Stimulated activated effector memory CD8-positive, alpha-beta T cell treated with anti-CD3 and anti-CD28 coated beads, Interleukin-12 subunit alpha, Interleukin-12 subunit beta, amount 100 ng/mL, for 72 hours (primary cell): Measurements from ENCODE around the gene MRGPRG.
A peak's percentile ranks its signal among the peaks of the same experiment; 100 is the strongest.

ENCODE experiments used
- ATAC-seq: fragments of 150-1000 bp; cut with Tn5 transposase; 2 replicates; pipeline ENCODE4 v1.10.0; 2021
- DNase-seq, 2 donors: peaks; one replicate each; pipeline ENCODE4 v3.0.0; 2021 to 2022; ENCODE audit warnings: low spot score in 2 of 2
- H3K27ac Mint-ChIP-seq: one replicate; pipeline ENCODE4 v1.8.0; 2022; ENCODE audit warnings: mild to moderate bottlenecking, mixed read lengths
- H3K36me3 Mint-ChIP-seq: one replicate; pipeline ENCODE4 v1.8.0; 2022; ENCODE audit warnings: mild to moderate bottlenecking, mixed read lengths
- H3K4me1 Mint-ChIP-seq: one replicate; pipeline ENCODE4 v1.8.0; 2022; ENCODE audit warnings: mixed read lengths
- H3K4me3 Mint-ChIP-seq: one replicate; pipeline ENCODE4 v1.8.0; 2022; ENCODE audit warnings: mild to moderate bottlenecking, mixed read lengths
- H3K9me3 Mint-ChIP-seq: one replicate; pipeline ENCODE4 v1.8.0; 2022; ENCODE audit warnings: mixed read lengths

Gene MRGPRG

DNA sequence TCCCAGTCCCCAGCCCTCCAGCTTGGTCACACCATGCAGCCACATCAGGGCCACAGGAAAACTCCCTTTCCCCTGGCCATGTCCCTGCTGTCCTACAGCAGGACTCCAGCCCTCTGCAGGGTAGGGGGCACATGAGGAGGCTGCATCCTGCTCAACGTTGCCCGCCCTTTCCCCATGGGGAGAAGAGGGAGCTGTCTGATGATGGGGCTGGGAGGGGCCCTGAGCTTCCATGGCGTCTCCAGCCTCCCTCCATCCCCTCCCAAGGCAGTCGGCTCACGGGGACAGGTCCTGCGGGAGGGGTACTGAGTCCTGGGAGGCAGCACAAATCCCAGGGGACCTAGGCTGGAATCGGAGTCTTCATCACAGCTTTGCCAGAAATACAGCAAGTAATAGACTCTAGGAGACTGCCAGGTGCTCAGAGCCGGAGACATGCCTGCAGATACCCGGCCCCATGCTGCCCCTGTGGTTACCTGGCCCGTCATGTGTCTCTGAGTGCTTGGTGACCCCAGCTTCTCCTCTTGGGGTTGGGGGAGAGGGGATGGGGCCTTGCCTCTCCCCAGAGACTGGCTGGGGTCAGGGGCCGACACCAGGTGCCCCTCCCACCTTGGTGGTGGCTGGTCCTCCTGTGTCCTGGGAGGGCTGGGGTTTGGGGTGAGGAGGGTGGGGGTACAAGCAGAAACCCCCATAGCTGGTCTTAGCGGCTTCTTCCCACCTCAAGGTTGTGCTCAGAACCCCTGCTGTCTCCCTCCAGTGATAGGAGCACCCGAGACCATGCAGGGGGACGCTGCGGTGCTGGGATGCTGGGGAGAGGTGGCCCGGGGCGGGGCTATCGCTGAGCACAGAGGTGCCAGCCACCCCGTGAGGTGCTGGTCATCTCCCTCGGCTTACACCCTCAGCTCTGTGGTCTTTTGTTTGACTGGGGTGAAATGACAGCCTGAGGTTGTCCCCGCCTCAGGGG is 11.3 kb upstream of the MRGPRG start:
- no peaks in the 10 kb centered on the region for H3K4me1 Mint-ChIP-seq
- no peaks in the 10 kb centered on the region for H3K36me3 Mint-ChIP-seq
- H3K4me3 Mint-ChIP-seq: no peak overlapping the region
- no peaks in the 10 kb centered on the region for H3K9me3 Mint-ChIP-seq
- H3K27ac Mint-ChIP-seq: no peak overlapping the region
- ATAC-seq: no peak
- peak in 1 of 2 donors; percentile 40 for DNase-seq

DNA sequence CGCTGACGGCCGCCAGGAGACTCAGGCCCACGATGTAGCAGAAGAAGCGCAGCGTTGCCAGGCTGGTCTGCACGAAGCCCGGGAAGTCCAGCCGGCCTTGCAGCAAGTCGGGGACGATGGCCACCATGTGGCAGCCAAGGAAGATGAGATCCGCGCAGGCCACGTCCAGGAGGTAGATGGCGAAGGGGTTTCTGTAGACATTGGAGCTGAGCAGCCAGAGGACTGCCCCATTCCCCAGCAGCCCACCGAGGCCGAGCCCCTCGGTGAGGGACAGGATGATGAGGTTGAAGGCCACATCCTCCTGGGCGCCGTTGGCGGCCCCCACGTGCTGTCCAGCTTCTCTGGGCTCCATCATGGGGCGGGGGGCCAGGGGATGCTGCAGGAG is 9.8 kb upstream of the MRGPRG start:
- H3K36me3 Mint-ChIP-seq: no peaks in the 10 kb centered on the region
- DNase-seq: no peak
- no peak overlapping the region for H3K27ac Mint-ChIP-seq
- ATAC-seq: no peak
- H3K4me3 Mint-ChIP-seq: no peak overlapping the region
- no peaks in the 10 kb centered on the region for H3K9me3 Mint-ChIP-seq
- peaks cover under 1% of the 10 kb centered on the region for H3K4me1 Mint-ChIP-seq

DNA sequence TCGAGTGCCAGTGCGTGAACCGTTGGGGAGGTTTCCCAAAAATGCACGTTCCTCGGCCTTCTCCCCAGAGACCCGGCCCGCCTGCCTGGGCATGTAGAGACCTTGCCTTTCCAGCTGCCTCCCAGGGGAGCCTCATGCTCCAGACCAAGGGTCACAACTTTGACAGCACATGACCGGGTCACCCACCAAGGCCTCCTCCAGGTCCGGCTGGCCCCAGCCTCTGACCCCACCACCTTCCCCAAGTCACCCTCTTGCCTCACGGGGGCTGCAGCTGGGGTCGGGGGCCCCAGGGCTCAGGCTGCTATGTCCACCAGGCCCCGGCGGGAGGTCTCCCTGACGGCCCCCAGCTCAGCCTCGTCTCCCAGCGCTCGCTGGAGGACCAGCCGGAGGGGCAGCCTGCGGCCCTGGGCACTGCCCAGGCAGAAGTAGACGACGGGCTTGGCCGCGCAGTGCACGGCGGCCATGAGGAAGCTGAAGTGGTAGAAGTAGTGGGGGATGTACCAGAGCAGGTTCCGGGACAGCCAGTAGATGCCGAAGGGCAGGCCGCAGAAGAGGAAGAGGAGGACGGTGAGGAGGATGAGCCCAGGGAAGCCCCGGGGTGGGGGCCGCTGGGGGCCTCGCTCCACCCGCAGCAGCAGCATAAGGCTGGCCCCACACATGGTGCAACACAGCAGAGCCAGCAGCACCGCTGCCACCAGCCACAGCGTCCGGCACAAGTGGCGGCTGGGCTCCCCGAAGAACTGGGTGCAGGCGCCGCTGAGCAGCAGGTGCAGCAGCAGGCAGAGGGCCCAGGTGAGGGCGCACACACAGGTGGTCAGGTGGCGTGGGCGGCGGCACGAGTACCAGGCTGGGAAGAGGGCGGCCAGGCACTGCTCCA is 9.2 kb upstream of the MRGPRG start:
- Mint-ChIP-seq H3K9me3 (no peaks in the 10 kb centered on the region), H3K4me1 (peaks cover 6% of the 10 kb centered on the region), H3K4me3 (no peak overlapping the region), H3K27ac (no peak overlapping the region), H3K36me3 (no peaks in the 10 kb centered on the region)
- ATAC-seq: no peak
- DNase-seq: peak in 1 of 2 donors; percentile 35

DNA sequence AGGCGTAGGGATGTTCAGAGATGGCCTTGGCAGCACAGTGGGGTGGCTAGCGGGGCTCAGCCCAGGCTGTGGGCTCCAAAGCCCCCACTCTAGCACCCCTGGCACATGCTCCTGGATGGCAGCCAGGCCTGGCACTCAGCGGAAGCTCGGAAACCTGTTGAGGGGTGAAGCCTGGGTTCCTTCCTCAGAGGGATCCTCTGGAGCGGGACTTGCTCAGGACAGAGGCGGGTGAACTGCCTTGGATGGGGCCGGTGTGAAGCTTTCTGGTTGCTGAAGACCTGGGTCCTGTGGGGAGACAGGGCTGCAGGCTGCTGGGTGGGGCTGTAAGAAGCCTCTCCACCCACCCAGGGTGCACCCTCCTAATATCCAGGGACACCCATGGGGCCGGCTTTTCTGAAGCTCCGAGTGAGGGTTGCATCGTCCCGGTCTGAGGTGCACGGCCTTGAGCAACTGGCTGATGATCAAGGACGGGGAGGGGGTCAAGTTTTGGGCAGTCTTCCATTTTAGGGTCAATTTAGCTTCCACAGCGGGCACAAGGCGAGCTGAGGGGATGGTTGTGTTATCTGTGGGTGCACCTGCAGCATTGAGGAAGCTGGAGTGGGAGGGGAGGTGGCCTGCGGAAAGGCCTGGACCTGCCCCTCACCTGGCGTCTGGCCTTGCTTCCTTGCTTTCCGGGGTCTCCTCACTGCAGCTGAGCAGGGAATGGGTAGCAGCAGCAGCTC is 8.4 kb upstream of the MRGPRG start:
- peak in 1 of 2 donors; percentile 28 for DNase-seq
- no peak overlapping the region for H3K4me3 Mint-ChIP-seq
- no peaks in the 10 kb centered on the region for H3K9me3 Mint-ChIP-seq
- no peak for ATAC-seq
- peaks cover 10% of the 10 kb centered on the region for H3K4me1 Mint-ChIP-seq
- no peak overlapping the region for H3K27ac Mint-ChIP-seq
- no peaks in the 10 kb centered on the region for H3K36me3 Mint-ChIP-seq

DNA sequence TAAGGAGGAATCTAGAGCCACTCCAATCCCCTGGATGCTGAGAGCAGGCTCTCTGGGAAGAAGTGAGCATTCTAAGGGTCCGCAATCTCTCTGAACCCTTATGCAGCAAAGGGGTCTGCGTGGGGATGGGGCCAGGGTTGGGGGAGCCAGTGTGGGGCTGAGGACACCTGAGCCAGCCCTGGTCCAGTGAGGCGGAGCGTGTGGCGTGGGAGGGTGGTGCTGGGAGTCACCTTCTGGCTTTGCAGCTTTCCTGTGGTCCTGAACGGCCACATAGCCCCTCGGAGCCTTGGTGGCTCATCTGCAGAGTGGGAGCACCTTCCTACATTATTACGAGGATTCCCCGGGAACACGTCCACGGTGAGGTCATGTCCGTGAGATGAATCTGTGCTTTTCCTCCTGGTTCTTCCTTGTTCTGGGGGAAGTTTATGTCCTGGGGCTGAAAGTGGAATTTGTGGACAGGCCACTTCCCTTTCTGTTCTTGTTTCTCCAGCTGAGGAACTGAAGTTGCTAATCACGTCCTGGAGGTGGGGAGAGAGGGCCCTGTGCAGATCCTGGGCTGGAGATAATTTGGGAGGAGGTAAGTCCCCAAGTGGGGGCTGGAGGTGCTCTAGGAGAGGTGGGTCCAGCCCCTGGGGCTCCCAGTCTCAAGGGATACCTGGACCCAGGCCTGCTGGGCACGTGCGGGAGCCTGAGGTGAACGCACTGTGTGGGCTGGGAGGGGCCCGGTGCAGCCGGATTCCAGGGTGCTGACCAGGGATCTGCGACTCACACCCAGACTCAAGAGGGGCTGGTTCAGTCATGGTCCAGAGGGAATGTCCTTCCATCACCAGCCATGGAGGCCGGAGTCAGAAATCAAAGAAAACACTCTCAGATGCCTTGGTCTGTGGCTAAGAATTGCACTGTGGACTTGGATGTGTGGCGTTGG is 7.5 kb upstream of the MRGPRG start:
- peaks cover 10% of the 10 kb centered on the region for H3K4me1 Mint-ChIP-seq
- no peak overlapping the region for H3K4me3 Mint-ChIP-seq
- H3K27ac Mint-ChIP-seq: no peak overlapping the region
- H3K9me3 Mint-ChIP-seq: no peaks in the 10 kb centered on the region
- no peaks in the 10 kb centered on the region for H3K36me3 Mint-ChIP-seq
- DNase-seq: peak in 1 of 2 donors; percentile 37
- no peak for ATAC-seq

DNA sequence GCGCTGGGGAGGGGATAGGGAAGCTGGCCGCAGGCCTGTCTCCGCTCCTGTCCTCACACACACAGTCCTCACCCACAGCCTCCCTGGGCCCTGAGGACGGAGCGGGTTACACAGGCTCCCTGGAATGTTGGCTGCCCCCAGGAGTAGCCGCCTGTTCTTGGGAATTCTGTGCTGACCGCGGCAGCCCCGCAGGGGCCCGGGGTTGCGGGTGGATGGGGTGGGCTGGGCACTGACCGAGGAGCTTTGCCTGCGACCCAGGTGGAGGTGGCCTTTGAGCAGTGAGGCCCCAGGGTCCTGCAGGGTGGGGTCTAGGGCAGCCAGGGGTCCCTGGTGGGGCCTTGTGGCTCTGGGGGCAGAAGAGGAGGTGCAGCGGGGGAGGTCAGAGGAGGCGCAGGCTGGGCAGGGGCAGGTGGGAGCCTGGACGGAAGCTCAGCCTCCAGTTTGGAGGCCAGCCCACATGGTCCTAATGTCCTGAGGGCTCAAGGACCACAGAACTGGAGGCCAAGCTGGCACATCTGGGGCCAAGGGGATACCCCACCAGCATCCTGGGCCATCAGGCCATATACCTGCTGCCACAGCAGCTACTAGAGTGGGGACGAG is 6.6 kb upstream of the MRGPRG start:
- DNase-seq: no peak
- Mint-ChIP-seq H3K27ac (no peak overlapping the region), H3K4me3 (no peak overlapping the region), H3K4me1 (peaks cover 10% of the 10 kb centered on the region), H3K36me3 (no peaks in the 10 kb centered on the region), H3K9me3 (no peaks in the 10 kb centered on the region)
- no peak for ATAC-seq

DNA sequence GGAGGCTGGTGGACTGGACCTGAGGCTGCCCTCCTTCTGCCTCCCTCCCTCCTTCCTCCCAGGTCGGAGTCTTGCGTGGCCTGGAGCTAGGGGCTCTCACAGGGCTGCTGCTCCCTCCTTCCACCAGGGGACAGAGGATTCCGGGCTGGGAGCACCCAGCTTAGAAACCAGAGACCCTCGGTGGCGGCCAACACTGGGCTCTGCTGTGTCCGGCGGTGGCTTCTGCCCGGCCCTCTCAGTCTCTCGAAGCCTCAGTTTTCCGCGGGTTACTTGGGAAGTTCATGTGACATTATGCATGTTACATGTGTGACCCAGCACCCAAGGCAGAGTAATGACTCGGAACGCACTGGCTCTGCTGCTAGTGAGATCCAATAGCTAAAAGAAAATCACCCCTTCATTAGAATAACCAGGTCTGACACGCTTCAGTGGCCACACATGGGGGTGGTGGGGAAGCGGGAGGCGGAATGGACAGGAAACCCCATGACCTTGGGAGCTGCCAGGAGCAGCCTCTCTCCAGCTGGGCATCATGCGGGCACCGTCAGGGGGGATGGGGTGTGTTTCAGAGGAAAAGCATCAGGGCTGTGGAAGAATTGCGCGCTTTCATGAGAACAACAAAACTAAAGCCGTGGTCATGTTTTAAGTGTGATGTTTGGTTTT is 5.9 kb upstream of the MRGPRG start:
- DNase-seq (no peak), ATAC-seq (no peak)
- no peak overlapping the region for H3K4me3 Mint-ChIP-seq
- H3K36me3 Mint-ChIP-seq: no peaks in the 10 kb centered on the region
- peaks cover 10% of the 10 kb centered on the region for H3K4me1 Mint-ChIP-seq
- no peaks in the 10 kb centered on the region for H3K9me3 Mint-ChIP-seq
- H3K27ac Mint-ChIP-seq: no peak overlapping the region

DNA sequence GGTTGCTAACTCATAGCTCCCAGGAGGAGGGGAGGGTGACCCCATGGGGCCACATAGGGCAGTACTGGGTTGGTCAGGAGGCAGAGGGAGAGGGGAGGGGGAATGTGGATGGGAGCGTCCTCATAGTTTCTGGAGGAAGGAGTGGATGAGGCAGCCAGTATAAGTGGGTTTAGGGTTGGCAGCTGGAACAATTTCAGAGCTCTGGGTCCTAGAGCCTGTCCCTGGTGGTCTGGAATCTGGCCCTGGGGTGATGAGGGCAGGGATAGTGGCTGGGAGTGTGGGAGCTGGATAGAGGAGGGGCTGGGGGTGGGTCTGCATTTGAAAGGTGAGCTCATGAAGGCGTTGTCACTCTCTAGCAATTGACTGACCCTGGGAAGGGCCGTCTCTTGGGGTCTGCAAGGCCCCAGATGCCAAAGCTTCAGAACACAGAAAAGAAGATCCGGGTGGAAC is 5.3 kb upstream of the MRGPRG start:
- ATAC-seq: no peak
- no peak for DNase-seq
- peaks cover 10% of the 10 kb centered on the region for H3K4me1 Mint-ChIP-seq
- H3K36me3 Mint-ChIP-seq: no peaks in the 10 kb centered on the region
- H3K27ac Mint-ChIP-seq: no peak overlapping the region
- H3K4me3 Mint-ChIP-seq: no peak overlapping the region
- H3K9me3 Mint-ChIP-seq: no peaks in the 10 kb centered on the region

DNA sequence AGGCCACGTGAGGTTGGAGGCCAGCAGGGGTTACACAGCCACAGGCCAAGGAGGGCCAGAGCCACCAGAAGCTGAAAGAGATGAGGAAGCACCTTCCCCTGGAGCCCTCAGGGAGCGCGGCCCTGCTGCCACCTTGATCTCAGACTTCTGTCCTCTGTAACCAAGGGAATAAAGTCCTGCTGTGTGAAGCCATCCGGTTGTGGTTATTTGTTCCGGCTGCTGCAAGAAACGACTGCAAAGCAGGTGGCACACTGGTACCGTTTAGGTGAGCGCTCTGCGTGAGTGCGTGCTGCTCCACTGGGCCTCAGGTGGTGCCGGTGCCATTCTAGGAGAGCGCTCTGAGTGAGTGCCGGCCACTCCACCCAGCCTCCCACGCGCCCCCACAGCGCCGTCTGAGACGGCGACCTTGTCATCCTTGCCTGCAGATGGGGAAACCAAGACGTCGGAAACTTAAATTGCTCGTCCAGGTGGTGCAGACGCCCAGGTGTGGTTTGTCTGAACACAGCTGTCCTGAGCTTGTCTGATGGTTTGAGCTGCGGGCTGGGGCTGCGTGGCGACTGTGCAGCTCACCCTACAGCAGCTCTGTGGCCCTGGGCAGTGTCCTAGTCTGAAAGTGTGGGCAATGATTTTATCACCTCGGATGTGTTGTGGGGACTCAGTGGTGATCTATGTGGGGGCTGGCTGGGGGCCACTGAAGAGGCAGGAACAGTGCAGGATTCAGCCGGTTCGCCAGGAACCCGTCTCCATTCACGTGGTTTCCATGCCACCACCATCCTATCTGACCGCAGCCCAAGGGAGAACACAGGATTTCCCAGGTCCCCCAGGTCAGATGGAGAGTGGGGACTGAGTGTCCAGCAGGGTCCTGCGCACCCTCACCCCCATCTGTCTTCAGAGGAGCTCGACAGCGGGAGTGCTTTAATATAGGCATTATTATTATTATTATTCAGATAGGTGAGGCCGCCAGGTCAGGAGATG is 4.6 kb upstream of the MRGPRG start:
- Mint-ChIP-seq H3K4me1 (peaks cover 10% of the 10 kb centered on the region), H3K27ac (no peak overlapping the region), H3K4me3 (no peak overlapping the region), H3K9me3 (no peaks in the 10 kb centered on the region), H3K36me3 (no peaks in the 10 kb centered on the region)
- no peak for DNase-seq
- no peak for ATAC-seq

DNA sequence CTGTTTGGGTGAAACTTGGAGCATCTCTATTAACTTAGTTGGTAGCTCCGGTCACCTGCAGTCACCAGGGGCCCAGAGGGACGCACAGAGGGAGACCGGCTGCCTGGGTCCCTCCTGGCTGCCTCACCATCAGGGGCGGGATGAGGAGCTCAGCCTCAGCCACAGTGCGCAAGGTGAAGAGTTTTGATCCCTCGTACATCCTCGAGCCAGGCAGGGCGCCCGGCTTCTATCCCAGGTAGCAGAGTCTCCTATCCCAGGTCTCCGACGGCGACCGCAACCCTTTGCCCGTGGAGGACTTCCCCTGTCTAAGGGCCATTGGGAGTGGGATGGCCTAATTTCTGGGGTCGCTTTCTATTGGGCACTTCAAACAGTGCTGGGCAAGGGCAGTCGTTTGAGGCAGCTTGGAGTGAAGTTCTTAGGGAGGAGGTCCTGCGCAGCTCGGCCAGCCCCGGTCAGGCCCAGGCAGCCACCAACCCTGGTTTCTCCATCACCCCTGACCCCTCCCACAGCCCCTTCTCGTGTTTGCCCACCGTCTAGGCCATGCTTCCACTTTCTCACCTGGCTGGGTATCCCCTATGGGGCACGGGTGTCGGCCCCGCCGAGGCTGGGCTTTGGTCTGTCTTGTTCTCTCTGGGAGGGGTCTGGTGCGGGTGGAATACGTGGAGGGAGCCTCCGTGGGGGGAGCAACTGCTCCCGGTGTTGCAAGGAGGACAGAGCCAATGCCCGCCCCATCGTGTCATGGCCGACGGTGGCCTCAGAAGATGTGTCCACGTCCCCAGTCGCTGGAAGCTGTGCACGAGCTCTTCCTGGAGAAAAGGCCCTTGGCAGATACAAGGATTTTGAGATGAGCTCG is 3.6 kb upstream of the MRGPRG start:
- peaks cover 12% of the 10 kb centered on the region for H3K4me1 Mint-ChIP-seq
- ATAC-seq: no peak
- no peaks in the 10 kb centered on the region for H3K9me3 Mint-ChIP-seq
- no peak for DNase-seq
- no peaks in the 10 kb centered on the region for H3K36me3 Mint-ChIP-seq
- H3K27ac Mint-ChIP-seq: no peak overlapping the region
- H3K4me3 Mint-ChIP-seq: no peak overlapping the region

DNA sequence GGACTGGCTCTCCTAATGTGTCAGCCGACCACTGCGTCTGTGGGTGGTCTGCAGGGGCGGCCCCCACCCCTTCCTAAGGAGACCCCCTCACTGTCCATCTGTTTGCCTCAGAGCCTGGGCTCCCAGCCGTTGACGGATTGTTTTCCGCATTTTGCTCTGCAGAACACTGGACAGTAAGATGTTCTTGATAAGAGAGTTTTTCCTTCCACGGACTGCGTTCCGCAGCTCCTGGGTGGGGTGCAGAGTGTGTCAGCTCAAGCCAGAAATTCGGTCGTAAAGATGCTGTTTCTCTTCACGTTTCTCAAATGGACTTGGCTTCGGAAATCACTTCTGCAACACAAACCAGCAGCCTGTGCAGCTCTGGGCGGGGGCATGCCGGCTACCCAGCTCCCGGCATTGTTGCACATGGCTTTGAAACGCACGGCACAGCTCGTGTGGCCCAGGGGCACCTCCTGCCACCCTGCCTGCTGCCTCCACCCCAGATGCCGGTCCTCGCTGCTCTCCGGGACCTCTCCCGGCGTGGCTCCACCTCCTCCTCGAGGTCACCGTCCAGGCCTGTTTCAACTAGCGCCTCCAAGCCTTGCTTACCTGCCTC is 2.9 kb upstream of the MRGPRG start:
- Mint-ChIP-seq H3K4me1 (peaks cover 19% of the 10 kb centered on the region), H3K4me3 (no peak overlapping the region), H3K36me3 (no peaks in the 10 kb centered on the region), H3K9me3 (no peaks in the 10 kb centered on the region), H3K27ac (no peak overlapping the region)
- ATAC-seq (no peak), DNase-seq (no peak)
